Sciatic nerve (tissue), 2 donors: ENCODE data around the gene NOXA1. TPM values are rescaled to one million over a fixed set of nuclear protein-coding genes. Genes with fewer than 3 reads are reported as not detected.
"Not testable (repeated sequence)": the region's sequence is repeated elsewhere in the genome, so short reads cannot be mapped to it uniquely, and the experiment has no call there.

Source experiments
- ATAC-seq: fragments of 200-7000 bp; cut with Tn5 transposase; one replicate; pipeline ENCODE4 v1.9.1; 2020; ENCODE audit warnings: mild to moderate bottlenecking, moderate library complexity
- DNase-seq: peaks from one replicate; pipeline ENCODE4 v3.0.0-alpha.2; 2020; ENCODE audit warnings: low spot score
- intact Hi-C: fragments of 100-400 bp; cut with DNase I; formaldehyde crosslinking; loops from one replicate; pipeline ENCODE4 v1.14.2; 2022
- total RNA-seq: library from RNA; stranded (reverse); fragmentation: NEBNext Ultra II Directional; extraction: Animal tissue kit (Norgen Biotek cat#: 25700); gene quantifications from one replicate; pipeline ENCODE4 v1.2.1, GENCODE V29; 2021
- donor health status: DM: no; HTN: no; CAD: no.
- donor health status: DM: no; HTN: no; CAD: no.

The NOXA1 gene
- total RNA-seq, 1 donor from 2014 or later: 7.4 TPM

GRCh38 chr9:137458194-137459151 is 35.3 kb downstream of the NOXA1 start:
- ATAC-seq (no peak), DNase-seq (peak; percentile 74)
- intact Hi-C loops: no loop called here

- peak; percentile 97 for DNase-seq
- peak; percentile 87 for ATAC-seq
- intact Hi-C loops: no loop called here
Measured at GRCh38 chr9:137459152-137459600, 36.0 kb downstream of the NOXA1 start, which contains the start of gene NSMF. Gene NSMF (minus strand): TSS chr9:137459334. CDS start chr9:137459102, 232 bp downstream.

- intact Hi-C loops: no loop called here
- DNase-seq: peak; percentile 68
- peak; percentile 1 for ATAC-seq
Measured at GRCh38 chr9:137459601-137460362, 36.6 kb downstream of the NOXA1 start.

GRCh38 chr9:137460363-137461315 is 37.4 kb downstream of the NOXA1 start:
- intact Hi-C loops: no loop called here
- DNase-seq: peak; percentile 66
- ATAC-seq: no peak

- DNase-seq (no peak), ATAC-seq (no peak)
- intact Hi-C loops: no loop called here
Measured at GRCh38 chr9:137461316-137461662, 38.1 kb downstream of the NOXA1 start.

- ATAC-seq (no peak), DNase-seq (no peak)
- intact Hi-C loops: no loop called here
Measured at GRCh38 chr9:137461663-137462395, 38.6 kb downstream of the NOXA1 start.

GRCh38 chr9:137462396-137462985 is 39.3 kb downstream of the NOXA1 start:
- intact Hi-C loops: no loop called here
- DNase-seq: no peak
- no peak for ATAC-seq

- DNase-seq: no peak
- no peak for ATAC-seq
- intact Hi-C loops: no loop called here
Measured at GRCh38 chr9:137462986-137463930, 40.1 kb downstream of the NOXA1 start.

GRCh38 chr9:137463931-137464290 is 40.7 kb downstream of the NOXA1 start:
- ATAC-seq (no peak), DNase-seq (no peak)
- intact Hi-C loops: no loop called here

- ATAC-seq (no peak), DNase-seq (no peak)
- intact Hi-C loops: no loop called here
Measured at GRCh38 chr9:137464291-137464999, 41.3 kb downstream of the NOXA1 start.

GRCh38 chr9:137465000-137465719 is 42.0 kb downstream of the NOXA1 start:
- ATAC-seq (no peak), DNase-seq (no peak)
- intact Hi-C loops: no loop called here

- intact Hi-C loops: no loop called here
- ATAC-seq: no peak
- DNase-seq: no peak
Measured at GRCh38 chr9:137465720-137466388, 42.7 kb downstream of the NOXA1 start.

GRCh38 chr9:137466389-137467085 is 43.3 kb downstream of the NOXA1 start:
- ATAC-seq, DNase-seq, intact Hi-C loops: not testable (repeated sequence)

- ATAC-seq (no peak), DNase-seq (no peak)
- intact Hi-C loops: no loop called here
Measured at GRCh38 chr9:137467161-137467581, 44.0 kb downstream of the NOXA1 start.
